Stimulated activated CD8-positive, alpha-beta memory T cell treated with anti-CD3 and anti-CD28 coated beads, Interleukin-15, amount 100 ng/mL, for 48 hours (primary cell): Measurements from ENCODE around the gene RBM19.

ENCODE experiments used
- DNase-seq, 2 donors: peaks; one replicate each; pipeline ENCODE4 v3.0.0-alpha.2; 2020; ENCODE audit warnings: low read depth in 2 of 2

The RBM19 gene

GRCh38 chr12:113931517-113931916 lies 34.6 kb downstream of the RBM19 start:
- no peak for DNase-seq

- no peak for DNase-seq
Observed at GRCh38 chr12:113930249-113930648, 35.9 kb downstream of the RBM19 start.

GRCh38 chr12:113929312-113929989 lies 36.7 kb downstream of the RBM19 start:
- DNase-seq: peak; percentile 6 to 52

- DNase-seq: no peak
Observed at GRCh38 chr12:113926788-113927187, 39.3 kb downstream of the RBM19 start.

DNA sequence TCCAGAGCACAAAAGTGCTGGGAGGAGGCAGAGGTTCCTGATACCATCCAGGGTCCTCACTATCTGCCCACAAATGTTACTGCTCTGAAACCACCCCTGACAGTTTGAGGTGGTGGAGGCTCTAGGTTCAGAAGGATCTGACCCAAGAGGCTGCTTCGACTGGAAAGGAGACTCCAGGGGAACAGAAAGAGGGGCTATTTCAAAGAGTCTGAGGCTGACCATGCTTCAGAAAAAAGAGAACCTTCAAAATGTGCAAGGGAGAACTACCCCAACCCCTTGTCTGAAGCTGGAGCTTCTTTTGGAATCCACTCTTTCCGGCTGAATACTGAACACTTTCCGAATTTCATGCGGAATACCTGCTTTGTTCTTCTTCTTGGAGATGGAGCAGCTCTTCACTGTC lies 41.8 kb downstream of the RBM19 start:
- DNase-seq: no peak

- DNase-seq: no peak
Observed at GRCh38 chr12:113923251-113923650, 42.9 kb downstream of the RBM19 start.

GRCh38 chr12:113921430-113921829 lies 44.7 kb downstream of the RBM19 start:
- DNase-seq: no peak

- DNase-seq: no peak
Observed at GRCh38 chr12:113919791-113920190, 46.3 kb downstream of the RBM19 start.

GRCh38 chr12:113918306-113918705 lies 47.8 kb downstream of the RBM19 start:
- DNase-seq: no peak

GRCh38 chr12:113917393-113917792 lies 48.7 kb downstream of the RBM19 start:
- no peak for DNase-seq

- no peak for DNase-seq
Observed at GRCh38 chr12:113914806-113915205, 51.3 kb downstream of the RBM19 start.

GRCh38 chr12:113914176-113914575 lies 51.9 kb downstream of the RBM19 start:
- no peak for DNase-seq

GRCh38 chr12:113912760-113913329 lies 53.3 kb downstream of the RBM19 start:
- peak in 1 of 2 donors; percentile 24 for DNase-seq

DNA sequence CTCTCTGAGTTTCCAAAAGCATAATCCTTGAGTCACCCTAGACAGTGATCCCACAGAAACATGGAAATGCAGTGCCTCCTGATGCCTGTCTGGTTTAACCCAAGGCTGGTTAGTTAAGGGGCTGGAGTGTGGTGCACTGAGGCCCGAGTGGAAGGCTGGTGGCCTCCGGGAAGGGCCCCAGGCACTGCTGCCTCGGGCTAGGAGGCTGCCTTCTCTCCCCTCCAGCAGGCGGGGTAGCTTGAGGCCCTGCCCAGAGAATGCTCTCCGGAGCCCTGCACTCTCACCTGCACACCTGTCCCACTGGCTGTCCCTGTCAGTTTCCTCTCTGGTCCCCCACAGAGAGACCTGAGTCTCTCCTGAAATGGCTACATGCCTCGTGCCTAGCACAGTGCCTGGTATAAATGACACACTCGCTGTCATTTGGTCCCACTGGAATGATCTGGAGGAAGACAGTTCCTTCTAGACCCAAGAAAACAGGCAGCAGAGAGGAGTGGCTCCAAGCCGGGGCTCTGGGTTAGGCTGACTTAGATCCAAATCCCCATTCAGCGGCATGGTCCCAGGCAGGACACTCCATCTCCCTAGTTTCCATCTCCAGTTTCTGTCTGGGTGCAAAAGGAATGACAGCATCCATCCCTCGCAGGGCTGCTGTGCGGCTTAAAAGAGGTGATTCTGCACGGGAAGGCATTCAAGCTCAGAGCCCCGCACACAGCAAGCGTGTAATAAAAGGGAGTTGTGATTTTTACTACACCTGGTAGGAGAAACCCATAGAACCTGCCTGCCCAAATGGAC lies 54.0 kb downstream of the RBM19 start:
- DNase-seq: no peak

DNA sequence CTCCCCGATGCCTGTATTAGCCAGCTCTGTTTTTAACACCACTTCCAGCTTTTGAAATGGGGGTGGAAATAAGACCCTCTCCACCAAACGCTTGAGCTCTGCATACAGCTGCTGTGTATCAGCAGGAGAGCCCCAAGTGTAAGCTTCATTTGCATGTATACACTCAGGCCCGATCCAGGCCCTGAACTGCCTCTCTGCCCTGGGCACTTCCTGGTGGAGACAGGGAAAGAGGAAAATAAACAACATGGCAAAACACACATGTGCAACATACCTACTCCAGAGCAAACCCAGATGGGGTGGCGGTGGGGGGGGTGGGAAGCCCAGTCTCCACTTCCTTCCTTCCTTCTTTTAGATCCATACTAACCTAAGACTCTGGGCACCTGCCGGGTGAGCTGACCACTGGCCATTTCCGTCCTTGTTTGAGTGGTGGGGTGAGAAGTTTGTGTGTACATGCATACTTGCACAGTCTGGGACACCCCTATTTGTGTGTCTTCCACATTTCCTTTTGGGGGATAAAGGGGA lies 55.3 kb downstream of the RBM19 start:
- DNase-seq: no peak

GRCh38 chr12:113909776-113910420 lies 56.2 kb downstream of the RBM19 start:
- no peak for DNase-seq

DNA sequence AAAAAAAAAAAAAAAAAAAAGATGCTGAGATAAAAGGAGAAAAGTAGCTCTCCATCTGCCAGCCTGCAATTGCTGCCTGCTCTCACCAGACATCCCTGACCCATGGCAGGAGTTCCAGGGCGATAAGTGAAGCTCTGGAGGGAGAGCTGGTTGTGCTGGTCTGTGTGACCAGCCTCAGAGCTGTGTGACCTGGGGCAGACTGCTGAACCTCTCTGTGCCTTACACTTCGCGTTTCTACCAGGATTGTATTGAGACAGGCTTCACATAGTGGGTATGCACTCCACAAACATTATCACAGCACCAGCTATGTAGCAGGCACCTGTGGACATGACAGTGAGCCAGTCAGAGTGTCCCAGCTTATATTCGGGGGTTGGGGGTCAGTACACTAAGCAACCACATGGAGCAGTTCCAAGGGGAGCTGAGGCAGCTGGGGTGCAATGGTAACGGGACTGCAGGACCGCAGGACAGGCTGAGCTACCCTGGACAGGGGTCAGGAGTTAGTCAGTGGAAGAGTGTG lies 57.5 kb downstream of the RBM19 start:
- no peak for DNase-seq

DNA sequence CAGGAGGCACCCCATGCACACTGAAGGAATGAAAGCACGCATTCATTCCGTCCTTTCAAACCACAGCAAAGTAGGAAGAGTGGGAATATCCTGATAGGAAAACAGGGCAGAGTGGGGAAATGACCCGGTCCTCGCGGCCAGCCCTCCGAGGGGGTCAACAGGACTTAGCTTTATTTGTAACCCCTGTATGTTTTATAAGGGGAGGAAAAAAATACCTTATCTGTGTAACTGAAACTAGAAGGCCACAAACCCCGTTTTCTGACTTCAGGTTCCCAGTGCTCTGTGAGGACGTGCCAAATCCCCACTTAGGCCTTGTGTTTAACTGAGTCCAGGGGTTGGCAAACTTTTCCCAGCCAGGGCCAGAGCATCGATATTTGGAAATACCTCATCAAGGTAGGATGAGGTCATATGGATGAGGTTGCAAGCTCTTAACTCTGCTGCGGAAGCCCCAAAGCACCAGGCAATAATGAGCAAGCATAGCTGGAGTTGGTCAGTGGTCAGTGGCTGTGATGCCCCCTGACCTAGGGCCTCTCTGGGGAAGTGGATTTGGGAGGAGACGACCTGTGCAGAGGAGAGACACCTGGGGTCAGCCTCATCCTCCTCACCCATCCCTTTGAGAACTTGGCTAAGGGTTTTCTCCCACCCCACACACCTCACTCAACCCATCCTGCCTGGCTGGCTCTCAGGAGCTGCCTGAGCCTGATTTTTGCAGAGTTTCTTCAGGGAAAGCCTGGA lies 58.5 kb downstream of the RBM19 start:
- DNase-seq: no peak

- no peak for DNase-seq
Observed at GRCh38 chr12:113906411-113907200, 59.5 kb downstream of the RBM19 start.

- no peak for DNase-seq
Observed at GRCh38 chr12:113905829-113906228, 60.3 kb downstream of the RBM19 start.
